Measurements from ENCODE around the gene FBF1. TPM values are rescaled to one million over a fixed set of nuclear protein-coding genes. Genes with fewer than 3 reads are reported as not detected.

FBF1 gene
- total and polyA plus RNA-seq, 2 of the 4 experiments (the other 2 are of a cell fraction) = 4.5 to 8.0 TPM

DNA sequence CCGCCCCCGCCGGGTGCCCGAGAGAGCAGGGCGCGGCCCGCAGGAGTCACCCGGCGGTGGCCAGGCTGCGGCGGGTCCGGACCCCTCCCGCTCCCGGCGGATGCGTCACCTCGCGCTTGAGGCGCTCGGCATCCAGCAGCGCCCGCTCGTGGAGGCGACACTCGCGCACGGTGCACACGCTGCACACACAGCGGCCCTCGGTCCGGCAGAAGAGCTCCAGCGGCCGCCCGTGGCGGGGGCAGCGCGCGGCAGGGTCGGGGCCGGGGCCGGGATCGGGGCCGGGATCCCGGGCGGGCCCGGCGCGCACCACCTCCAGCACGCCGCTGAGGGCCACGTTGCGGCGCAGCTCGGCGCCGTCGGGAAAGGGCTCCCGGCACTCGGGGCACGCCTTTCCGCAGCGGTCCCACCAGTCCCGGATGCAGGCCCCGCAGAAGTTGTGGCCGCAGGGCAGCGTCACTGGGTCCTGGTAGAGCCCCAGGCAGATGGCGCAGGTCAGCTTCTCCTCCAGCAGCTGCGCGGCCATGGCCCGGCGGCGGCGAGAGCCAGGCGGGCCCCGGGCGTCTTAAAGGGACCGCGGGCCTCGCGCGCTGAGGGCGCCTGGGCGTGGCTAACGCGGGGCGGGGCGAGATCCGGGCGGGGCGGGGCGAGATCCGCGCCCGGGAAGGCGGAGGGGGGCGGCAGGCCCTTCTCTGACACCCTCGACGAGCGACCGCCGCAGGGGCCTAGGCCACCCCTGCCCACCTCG is 44.3 kb downstream of the FBF1 start, which contains the start of gene TRIM65 (continued):
- TF ChIP-seq FOS (IDR thresholded peaks at IDR 0.05; ENCODE audit: low read depth, low read length) = peak; percentile 44; the same call in 1 of the 2 replicates

GRCh38 chr17:75895370-75896155 is 45.3 kb downstream of the FBF1 start:
- Histone ChIP-seq H2BK120ac (ENCODE audit: low read depth, low read length) (peak overlapping the region; percentile 6; the same call in 1 of the 2 replicates), H3K27me3 (ENCODE audit: control insufficient read depth, insufficient read depth, low read length) (no peaks in the 10 kb centered on the region), H2BK15ac (ENCODE audit: low read depth, low read length) (no peak overlapping the region; the same call in 2 of the 3 replicates), H2AK9ac (replicated peaks; ENCODE audit: low read depth, low read length, poor library complexity) (peak overlapping the region; percentile 96), H2BK20ac (ENCODE audit: low read depth, low read length) (no peak overlapping the region), H3K56ac (ENCODE audit: extremely low read depth, insufficient read depth, low read length) (no peak overlapping the region), H3K36me3 (ENCODE audit: control insufficient read depth, insufficient read depth, low read length) (peaks cover 27% of the 10 kb centered on the region), H3K18ac (ENCODE audit: low read depth, low read length) (peak overlapping the region; percentile 37; the same call in 1 of the 2 replicates), H3K9ac (ENCODE audit: low read depth, low read length) (peak overlapping the region; percentile 59), H3K4me2 (ENCODE audit: low read depth, low read length) (peak overlapping the region; percentile 95), H3K23ac (ENCODE audit: low read depth, low read length) (peak overlapping the region; percentile 50; the same call in 1 of the 2 replicates), H2AFZ (replicated peaks; ENCODE audit: low read length, poor library complexity) (peak overlapping the region; percentile 41), H3K79me1 (ENCODE audit: low read depth in 1 of 2, low read length in 2 of 2) (peaks cover 9 to 44% of the 10 kb centered on the region in 2 experiments; a peak in 3 of 4 replicates), H3K4me1 (ENCODE audit: control insufficient read depth, insufficient read depth, low read length) (peaks cover 7% of the 10 kb centered on the region; the same call in 1 of the 2 replicates), H3K14ac (replicated peaks; ENCODE audit: low read depth, low read length) (peak overlapping the region; percentile 39), H4K20me1 (ENCODE audit: insufficient read depth, low read length) (peaks cover 4% of the 10 kb centered on the region; the same call in 1 of the 2 replicates), H4K91ac (ENCODE audit: insufficient read depth, low read depth, low read length) (peak overlapping the region; percentile 18; the same call in 1 of the 2 replicates), H2AK5ac (ENCODE audit: low read depth, low read length) (peak overlapping the region; percentile 72), H3K9me1 (ENCODE audit: insufficient read depth, low read length) (peaks cover 10% of the 10 kb centered on the region; the same call in 1 of the 2 replicates), H4K8ac (ENCODE audit: low read depth in 2 of 2, low read length in 2 of 2) (peak overlapping the region; percentile 38 to 73), H2BK5ac (ENCODE audit: low read depth, low read length, poor library complexity, severe bottlenecking) (no peak overlapping the region), H3K9me3 (ENCODE audit: control insufficient read depth, insufficient read depth, low read length) (no peaks in the 10 kb centered on the region), H4K5ac (ENCODE audit: low read depth, low read length) (peak overlapping the region; percentile 83), H3K4ac (ENCODE audit: low read depth, low read length) (peak overlapping the region; percentile 30), H3K4me3 (ENCODE audit: insufficient read depth, low read depth, low read length) (peak overlapping the region; percentile 45), H3K27ac (ENCODE audit: insufficient read depth, low read length) (peak overlapping the region; percentile 28)
- BruUV-seq (replicated peaks) = no TSS peak
- in situ Hi-C loops (cut with MboI; ENCODE audit: low sequenced_read_pairs) (no loop called here), intact Hi-C loops (cut with micrococcal nuclease) (no loop called here), dilution Hi-C loops (cut with HindIII; ENCODE audit: low sequenced_read_pairs, unreplicated experiment) (no loop called here)
- no peak for TF ChIP-seq SMC3 (IDR thresholded peaks at IDR 0.05; ENCODE audit: low read depth, low read length)
- TF ChIP-seq, protein P1, sequence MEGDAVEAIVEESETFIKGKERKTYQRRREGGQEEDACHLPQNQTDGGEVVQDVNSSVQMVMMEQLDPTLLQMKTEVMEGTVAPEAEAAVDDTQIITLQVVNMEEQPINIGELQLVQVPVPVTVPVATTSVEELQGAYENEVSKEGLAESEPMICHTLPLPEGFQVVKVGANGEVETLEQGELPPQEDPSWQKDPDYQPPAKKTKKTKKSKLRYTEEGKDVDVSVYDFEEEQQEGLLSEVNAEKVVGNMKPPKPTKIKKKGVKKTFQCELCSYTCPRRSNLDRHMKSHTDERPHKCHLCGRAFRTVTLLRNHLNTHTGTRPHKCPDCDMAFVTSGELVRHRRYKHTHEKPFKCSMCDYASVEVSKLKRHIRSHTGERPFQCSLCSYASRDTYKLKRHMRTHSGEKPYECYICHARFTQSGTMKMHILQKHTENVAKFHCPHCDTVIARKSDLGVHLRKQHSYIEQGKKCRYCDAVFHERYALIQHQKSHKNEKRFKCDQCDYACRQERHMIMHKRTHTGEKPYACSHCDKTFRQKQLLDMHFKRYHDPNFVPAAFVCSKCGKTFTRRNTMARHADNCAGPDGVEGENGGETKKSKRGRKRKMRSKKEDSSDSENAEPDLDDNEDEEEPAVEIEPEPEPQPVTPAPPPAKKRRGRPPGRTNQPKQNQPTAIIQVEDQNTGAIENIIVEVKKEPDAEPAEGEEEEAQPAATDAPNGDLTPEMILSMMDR (conservative IDR thresholded peaks at IDR 0.05; ENCODE audit: low read depth, low read length) = peak; percentile 39
- no peak for TF ChIP-seq USF2 (IDR thresholded peaks at IDR 0.05; ENCODE audit: low read depth, low read length)
- no peak for TF ChIP-seq MAFK (IDR thresholded peaks at IDR 0.05; ENCODE audit: low read depth, low read length)
- no peak for TF ChIP-seq MAZ (IDR thresholded peaks at IDR 0.05; ENCODE audit: borderline replicate concordance, low read depth, low read length)
- TF ChIP-seq FOS (IDR thresholded peaks at IDR 0.05; ENCODE audit: low read depth, low read length) = no peak
- POLR2A ChIA-PET (ENCODE audit: unreplicated experiment) = interaction anchor here (0.6 to 1.8 kb wide), 2 partner anchors 40 to 116 kb away, joined by 6 to 7 read pairs; partner anchors contain the start of gene WBP2
- CTCF ChIA-PET = interaction anchor here (0.6 to 1.3 kb wide), 2 partner anchors 112 to 294 kb away, joined by 3 read pairs; no protein-coding TSS in a partner anchor
- 23% methylated on average over 17 of the region's 28 CpGs; no CpG with 5 or more reads in 1 of the 2 experiments for WGBS, 2 experiments (ENCODE audit: extremely low coverage in 2 of 2, insufficient read length in 1 of 2)
- peak; percentile 1 for ATAC-seq (ENCODE audit: low read depth)
- DNase-seq = no peak
